Chondrocyte (in vitro differentiated cells): ENCODE results near the gene PTGIR. TPM values are rescaled to one million over a fixed set of nuclear protein-coding genes. Genes with fewer than 3 reads are reported as not detected.

Experiments
- DNase-seq: peaks from one replicate; pipeline ENCODE4 v3.0.0; 2021; ENCODE audit warnings: mixed read lengths, low spot score
- H3K27ac Mint-ChIP-seq: one replicate; pipeline ENCODE4 v1.8.0; 2021; ENCODE audit warnings: mild to moderate bottlenecking, moderate library complexity, mixed read lengths; ENCODE audit not compliant: unreplicated experiment
- H3K27me3 Mint-ChIP-seq: 2 replicates; pipeline ENCODE4 v1.8.0; 2021; ENCODE audit warnings: low read depth, mixed read lengths
- H3K36me3 Mint-ChIP-seq: 2 replicates; pipeline ENCODE4 v1.8.0; 2021; ENCODE audit warnings: low read depth, mixed read lengths
- H3K4me1 Mint-ChIP-seq: 2 replicates; pipeline ENCODE4 v1.8.0; 2021; ENCODE audit warnings: low read depth, mild to moderate bottlenecking, mixed read lengths
- H3K4me3 Mint-ChIP-seq: one replicate; pipeline ENCODE4 v1.8.0; 2021; ENCODE audit warnings: mild to moderate bottlenecking, moderate library complexity, mixed read lengths; ENCODE audit not compliant: unreplicated experiment
- H3K9me3 Mint-ChIP-seq: 2 replicates; pipeline ENCODE4 v1.8.0; 2021; ENCODE audit warnings: low read depth, mixed read lengths
- total RNA-seq: library from RNA; stranded (reverse); gene quantifications from 3 replicates; pipeline ENCODE4 v1.2.1, GENCODE V29; 2021
- TF ChIP-seq, protein P1 (sequence below): fragments of 200-600 bp; sonication (generic); IDR thresholded peaks from 2 replicates; pipeline ENCODE4 v1.5.0; 2021; ENCODE audit warnings: antibody characterized with exemption, mild to moderate bottlenecking, moderate library complexity

The PTGIR gene
- total RNA-seq, 1 donor from 2014 or later, result 2.4 TPM

DNA sequence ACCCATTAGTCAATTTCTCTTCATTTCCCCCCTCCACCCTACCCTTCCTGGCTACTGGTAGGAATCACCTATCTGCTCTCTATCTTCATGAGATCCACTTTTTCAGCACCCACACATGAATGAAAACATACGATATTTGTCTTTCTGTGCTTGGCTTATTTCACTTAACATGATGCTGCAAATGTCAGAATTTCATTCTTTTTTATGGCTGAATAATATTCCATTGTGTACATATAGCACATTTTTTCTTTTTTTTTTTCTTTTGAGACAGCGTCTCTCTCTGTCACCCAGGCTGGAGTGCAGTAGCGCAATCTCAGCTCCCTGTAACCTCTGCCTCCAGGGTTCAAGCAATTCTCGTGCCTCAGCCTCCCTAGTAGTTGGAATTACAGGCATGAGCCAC is 33.6 kb downstream of the PTGIR start:
- no peak overlapping the region for H3K27ac Mint-ChIP-seq
- no peak for DNase-seq
- peaks cover 4% of the 10 kb centered on the region for H3K4me1 Mint-ChIP-seq
- no peaks in the 10 kb centered on the region for H3K9me3 Mint-ChIP-seq
- no peaks in the 10 kb centered on the region for H3K27me3 Mint-ChIP-seq
- H3K4me3 Mint-ChIP-seq, result no peak overlapping the region
- H3K36me3 Mint-ChIP-seq, result no peaks in the 10 kb centered on the region
- TF ChIP-seq, protein P1, sequence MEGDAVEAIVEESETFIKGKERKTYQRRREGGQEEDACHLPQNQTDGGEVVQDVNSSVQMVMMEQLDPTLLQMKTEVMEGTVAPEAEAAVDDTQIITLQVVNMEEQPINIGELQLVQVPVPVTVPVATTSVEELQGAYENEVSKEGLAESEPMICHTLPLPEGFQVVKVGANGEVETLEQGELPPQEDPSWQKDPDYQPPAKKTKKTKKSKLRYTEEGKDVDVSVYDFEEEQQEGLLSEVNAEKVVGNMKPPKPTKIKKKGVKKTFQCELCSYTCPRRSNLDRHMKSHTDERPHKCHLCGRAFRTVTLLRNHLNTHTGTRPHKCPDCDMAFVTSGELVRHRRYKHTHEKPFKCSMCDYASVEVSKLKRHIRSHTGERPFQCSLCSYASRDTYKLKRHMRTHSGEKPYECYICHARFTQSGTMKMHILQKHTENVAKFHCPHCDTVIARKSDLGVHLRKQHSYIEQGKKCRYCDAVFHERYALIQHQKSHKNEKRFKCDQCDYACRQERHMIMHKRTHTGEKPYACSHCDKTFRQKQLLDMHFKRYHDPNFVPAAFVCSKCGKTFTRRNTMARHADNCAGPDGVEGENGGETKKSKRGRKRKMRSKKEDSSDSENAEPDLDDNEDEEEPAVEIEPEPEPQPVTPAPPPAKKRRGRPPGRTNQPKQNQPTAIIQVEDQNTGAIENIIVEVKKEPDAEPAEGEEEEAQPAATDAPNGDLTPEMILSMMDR, result no peak

- H3K27me3 Mint-ChIP-seq, result peaks cover 2% of the 10 kb centered on the region
- TF ChIP-seq, protein P1, result no peak
- H3K4me1 Mint-ChIP-seq, result peaks cover 8% of the 10 kb centered on the region
- DNase-seq, result no peak
- H3K27ac Mint-ChIP-seq, result no peak overlapping the region
- H3K4me3 Mint-ChIP-seq, result no peak overlapping the region
- peaks cover 3% of the 10 kb centered on the region for H3K36me3 Mint-ChIP-seq
- peaks cover 5% of the 10 kb centered on the region for H3K9me3 Mint-ChIP-seq
Measured at GRCh38 chr19:46587861-46588260, 37.0 kb downstream of the PTGIR start.

GRCh38 chr19:46586294-46586693 is 38.6 kb downstream of the PTGIR start:
- no peak for DNase-seq
- peaks cover 8% of the 10 kb centered on the region for H3K4me1 Mint-ChIP-seq
- H3K27me3 Mint-ChIP-seq, result peaks cover 2% of the 10 kb centered on the region
- no peak overlapping the region for H3K4me3 Mint-ChIP-seq
- H3K9me3 Mint-ChIP-seq, result peaks cover 5% of the 10 kb centered on the region
- H3K27ac Mint-ChIP-seq, result no peak overlapping the region
- peaks cover 3% of the 10 kb centered on the region for H3K36me3 Mint-ChIP-seq
- TF ChIP-seq, protein P1, result no peak

DNA sequence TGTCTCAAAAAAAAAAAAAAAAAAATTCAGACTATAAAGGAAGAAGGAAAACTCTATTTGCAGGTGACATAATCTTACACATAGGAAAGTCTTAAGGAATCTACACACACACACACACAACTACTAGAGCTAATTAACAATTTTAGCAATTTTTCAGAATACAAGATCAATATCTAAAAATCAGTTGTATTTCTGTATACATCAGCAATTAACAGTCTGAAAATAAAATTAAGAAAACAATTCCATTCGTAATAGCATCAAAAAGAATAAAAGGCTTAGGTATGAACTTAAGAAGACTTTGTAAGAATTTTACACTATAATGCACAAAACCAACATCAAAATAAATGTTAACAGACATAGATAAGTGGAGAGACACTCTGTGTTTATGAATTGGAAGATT is 39.4 kb downstream of the PTGIR start:
- Mint-ChIP-seq H3K9me3 (peaks cover 9% of the 10 kb centered on the region), H3K27ac (no peak overlapping the region), H3K36me3 (peaks cover 6% of the 10 kb centered on the region), H3K4me1 (peaks cover 8% of the 10 kb centered on the region), H3K27me3 (peaks cover 2% of the 10 kb centered on the region), H3K4me3 (no peak overlapping the region)
- no peak for DNase-seq
- TF ChIP-seq, protein P1, result no peak

DNA sequence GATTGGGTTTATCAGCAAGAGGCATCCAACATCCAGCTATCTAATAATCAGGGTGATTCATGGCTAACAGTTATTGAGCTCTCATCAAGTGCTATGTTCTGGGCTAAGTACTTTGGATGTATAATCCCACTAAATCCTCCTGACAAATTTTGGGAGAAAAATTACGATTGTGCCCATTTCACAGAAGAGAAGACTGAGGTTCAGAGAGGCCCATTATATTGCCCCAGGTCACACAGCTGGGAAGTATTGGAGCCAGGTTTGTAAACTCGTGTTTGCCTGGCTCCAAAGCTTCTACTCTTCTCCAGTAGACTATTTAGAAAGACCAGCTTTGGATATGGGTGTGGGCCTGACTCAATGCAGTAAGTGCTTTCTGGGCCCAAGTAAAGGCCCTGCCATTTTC is 44.6 kb downstream of the PTGIR start:
- Mint-ChIP-seq H3K9me3 (peaks cover 10% of the 10 kb centered on the region), H3K4me1 (no peaks in the 10 kb centered on the region), H3K36me3 (peaks cover 9% of the 10 kb centered on the region), H3K27me3 (peaks cover 6% of the 10 kb centered on the region), H3K27ac (no peak overlapping the region), H3K4me3 (no peak overlapping the region)
- no peak for DNase-seq
- TF ChIP-seq, protein P1, result no peak
